Testis (tissue), 2 donors: ENCODE measurements around the gene TWIST1.

ENCODE experiments used
- POLR2A ChIP-seq: fragments of 450-650 bp; IDR thresholded peaks from one replicate; pipeline ENCODE4 v1.6.1; 2017; ENCODE audit warnings: antibody characterized with exemption, mild to moderate bottlenecking, moderate library complexity
- TF ChIP-seq, protein P1 (sequence below), 3 experiments: fragments of 450-650 bp in 2 of 3; fragments of 200-600 bp in 1 of 3; sonication (generic) in 1 of 3; IDR thresholded peaks; one replicate each; pipeline ENCODE4 v1.5.1; 2016 to 2019; ENCODE audit warnings: antibody characterized with exemption in 3 of 3, mild to moderate bottlenecking in 2 of 3, moderate library complexity in 1 of 3

DNA sequence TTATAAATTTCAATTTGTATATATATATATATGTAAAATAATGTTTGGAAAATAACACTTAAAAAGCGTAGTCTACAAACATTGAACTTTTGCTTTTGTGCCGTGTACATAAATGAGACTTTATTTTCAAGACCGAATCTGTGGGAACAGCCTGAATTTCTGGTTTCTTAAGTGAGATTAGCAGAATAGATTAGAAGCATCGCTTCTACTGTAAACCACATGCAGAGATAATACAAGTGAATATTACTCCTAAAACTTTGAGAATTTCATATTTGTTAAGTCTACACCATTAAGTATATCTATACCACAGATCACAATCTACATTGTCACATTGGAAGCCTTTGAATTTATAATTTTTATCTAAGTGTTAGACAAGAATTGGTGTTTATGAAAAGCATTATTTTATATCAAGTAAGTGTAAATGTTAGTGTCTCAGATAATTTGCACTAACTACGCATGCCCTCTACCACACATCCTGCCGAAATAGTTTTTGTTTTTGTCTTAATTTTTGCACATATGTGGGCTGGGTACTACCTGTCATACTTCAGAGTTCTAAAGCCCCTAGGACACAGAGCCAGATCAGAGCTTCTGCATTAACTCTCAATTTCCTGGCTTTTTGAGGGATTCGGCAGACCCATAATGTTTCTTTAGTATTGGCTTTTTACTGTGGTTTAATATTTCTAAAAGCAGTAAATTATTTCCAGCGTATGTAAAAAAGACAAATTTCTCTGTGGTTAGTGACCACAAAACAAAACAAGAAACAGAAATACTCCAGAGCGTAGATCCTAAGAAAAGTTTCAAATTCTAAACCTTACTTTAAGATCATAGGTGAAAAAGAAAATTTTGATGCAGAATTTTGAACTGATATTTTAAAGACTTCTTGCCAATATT lies 20.0 kb downstream of the TWIST1 start:
- TF ChIP-seq, protein P1, sequence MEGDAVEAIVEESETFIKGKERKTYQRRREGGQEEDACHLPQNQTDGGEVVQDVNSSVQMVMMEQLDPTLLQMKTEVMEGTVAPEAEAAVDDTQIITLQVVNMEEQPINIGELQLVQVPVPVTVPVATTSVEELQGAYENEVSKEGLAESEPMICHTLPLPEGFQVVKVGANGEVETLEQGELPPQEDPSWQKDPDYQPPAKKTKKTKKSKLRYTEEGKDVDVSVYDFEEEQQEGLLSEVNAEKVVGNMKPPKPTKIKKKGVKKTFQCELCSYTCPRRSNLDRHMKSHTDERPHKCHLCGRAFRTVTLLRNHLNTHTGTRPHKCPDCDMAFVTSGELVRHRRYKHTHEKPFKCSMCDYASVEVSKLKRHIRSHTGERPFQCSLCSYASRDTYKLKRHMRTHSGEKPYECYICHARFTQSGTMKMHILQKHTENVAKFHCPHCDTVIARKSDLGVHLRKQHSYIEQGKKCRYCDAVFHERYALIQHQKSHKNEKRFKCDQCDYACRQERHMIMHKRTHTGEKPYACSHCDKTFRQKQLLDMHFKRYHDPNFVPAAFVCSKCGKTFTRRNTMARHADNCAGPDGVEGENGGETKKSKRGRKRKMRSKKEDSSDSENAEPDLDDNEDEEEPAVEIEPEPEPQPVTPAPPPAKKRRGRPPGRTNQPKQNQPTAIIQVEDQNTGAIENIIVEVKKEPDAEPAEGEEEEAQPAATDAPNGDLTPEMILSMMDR (IDR thresholded peaks at IDR 0.05), result no peak
- TF ChIP-seq POLR2A, result no peak
